HG02678 (cell line): Measurements from ENCODE around the gene PABPC5.

Experiments
- ATAC-seq: cut with Tn5 transposase; IDR thresholded peaks from one replicate; pipeline ENCODE4 v1.9.1; 2021; ENCODE audit warnings: mild to moderate bottlenecking, moderate library complexity; ENCODE audit not compliant: unreplicated experiment

PABPC5 gene

DNA sequence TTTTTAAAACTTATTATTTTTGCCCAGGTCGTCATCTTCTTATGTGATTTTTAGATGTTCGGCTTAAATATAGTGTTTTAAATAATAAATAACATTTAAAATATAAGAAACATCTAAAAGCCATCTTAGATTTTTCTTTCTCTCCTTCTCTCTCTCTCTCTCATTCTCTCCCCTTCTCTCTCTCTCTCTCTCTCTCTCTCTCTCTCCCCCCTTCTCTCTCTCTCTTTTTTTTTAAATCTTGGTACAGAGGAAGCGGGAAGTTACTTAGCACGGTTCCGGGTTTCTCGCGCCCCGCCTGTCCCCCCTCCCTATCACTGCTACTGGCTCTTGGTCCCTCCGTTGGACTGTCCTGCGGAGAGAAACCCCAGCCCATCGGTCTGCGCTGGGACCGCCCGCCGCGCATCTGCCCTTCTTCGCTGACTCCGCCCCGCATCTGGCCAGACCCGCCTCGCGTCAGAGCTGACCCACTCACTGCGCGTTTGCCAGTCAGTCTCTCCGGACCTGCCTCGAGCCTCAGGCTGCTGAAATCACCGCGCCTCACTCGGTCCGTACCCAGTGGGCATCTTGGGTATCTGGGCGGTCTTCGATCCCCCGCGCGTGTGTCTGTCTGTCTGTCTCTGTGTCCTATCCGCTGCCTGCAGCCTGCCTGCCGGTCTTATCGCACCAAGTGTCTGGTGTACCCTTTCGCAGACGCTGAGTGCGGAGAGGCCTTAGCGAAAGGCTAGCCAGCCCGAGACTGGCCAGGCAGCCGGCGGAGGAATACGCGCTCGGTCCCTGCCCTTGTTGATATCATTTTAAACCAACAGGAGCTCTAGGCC is at the start of gene PABPC5:
Gene PABPC5 (plus strand): TSS at position 489 of the 818 bp plus-strand sequence. CDS start 739 bp downstream, outside the sequence.
- no peak for ATAC-seq

DNA sequence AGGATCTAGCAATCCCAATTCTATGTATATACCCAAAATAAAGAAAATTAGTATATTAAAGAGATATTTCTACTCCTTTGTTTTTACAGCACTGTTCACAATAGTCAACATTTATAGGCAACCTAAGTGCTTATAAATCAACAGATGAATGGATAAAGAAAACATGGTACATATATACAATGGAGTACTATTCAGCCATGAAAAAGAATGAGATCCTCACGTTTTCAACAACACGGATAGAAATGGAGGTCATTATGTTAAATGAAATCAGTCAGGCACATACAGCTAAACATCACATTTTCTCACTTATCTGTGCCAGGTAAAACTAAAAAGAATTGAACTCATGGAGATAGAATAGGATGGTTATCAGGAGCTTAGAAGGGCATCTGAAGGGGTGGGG is 45.6 kb upstream of the PABPC5 start:
- ATAC-seq, result no peak

- ATAC-seq, result no peak
Observed at GRCh38 chrX:91414713-91415112, 19.9 kb upstream of the PABPC5 start.

DNA sequence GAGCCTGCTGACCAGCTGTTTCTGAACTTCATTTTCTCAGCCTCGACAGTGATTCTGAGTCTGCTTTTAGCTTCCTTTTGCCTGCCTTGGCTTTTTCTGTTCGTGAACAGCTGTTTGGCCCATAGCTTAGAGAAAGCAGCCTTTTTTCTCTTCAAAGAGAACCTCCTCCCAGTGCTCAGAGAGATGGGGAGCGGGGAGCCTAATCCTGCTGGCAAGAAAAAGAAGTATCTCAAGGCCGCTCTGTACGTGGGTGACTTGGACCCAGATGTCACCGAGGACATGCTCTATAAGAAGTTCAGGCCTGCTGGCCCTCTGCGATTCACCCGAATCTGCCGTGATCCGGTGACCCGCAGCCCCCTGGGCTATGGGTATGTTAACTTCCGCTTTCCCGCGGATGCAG is 756 bp downstream of the PABPC5 start:
- no peak for ATAC-seq
